ENCODE measurements around the gene NHEJ1.
"Not testable (repeated sequence)": the region's sequence is repeated elsewhere in the genome, so short reads cannot be mapped to it uniquely, and the experiment has no call there.

Gene NHEJ1

GRCh38 chr2:219160186-219161017 lies at the start of gene NHEJ1:
TSS of gene NHEJ1 (minus strand) at chr2:219160815. CDS start at chr2:219158362, 2,453 bp downstream.
- peak; percentile 83 for DNase-seq (ENCODE audit: low read depth, low spot score)

- DNase-seq (ENCODE audit: low read depth, low spot score) = no peak
Measured at GRCh38 chr2:219209236-219210195, 48.9 kb upstream of the NHEJ1 start.

- no peak for DNase-seq (ENCODE audit: low read depth, low spot score)
Measured at GRCh38 chr2:219207884-219208740, 47.5 kb upstream of the NHEJ1 start.

GRCh38 chr2:219207134-219207883 lies 46.7 kb upstream of the NHEJ1 start:
- no peak for DNase-seq (ENCODE audit: low read depth, low spot score)

- DNase-seq (ENCODE audit: low read depth, low spot score) = peak; percentile 87
Measured at GRCh38 chr2:219206328-219207133, 45.9 kb upstream of the NHEJ1 start, which contains the start of gene ZFAND2B. TSS of gene ZFAND2B (plus strand) at chr2:219206782. CDS start at chr2:219206988, 206 bp downstream.

GRCh38 chr2:219205981-219206327 lies 45.3 kb upstream of the NHEJ1 start:
- no peak for DNase-seq (ENCODE audit: low read depth, low spot score)

GRCh38 chr2:219205165-219205538 lies 44.5 kb upstream of the NHEJ1 start:
- no peak for DNase-seq (ENCODE audit: low read depth, low spot score)

- DNase-seq (ENCODE audit: low read depth, low spot score) = no peak
Measured at GRCh38 chr2:219204425-219205164, 44.0 kb upstream of the NHEJ1 start.

GRCh38 chr2:219201331-219201730 lies 40.7 kb upstream of the NHEJ1 start:
- DNase-seq (ENCODE audit: low read depth, low spot score) = not testable (repeated sequence)

GRCh38 chr2:219200502-219201326 lies 40.1 kb upstream of the NHEJ1 start:
- DNase-seq (ENCODE audit: low read depth, low spot score) = not testable (repeated sequence)

- DNase-seq (ENCODE audit: low read depth, low spot score) = no peak
Measured at GRCh38 chr2:219199470-219200211, 39.0 kb upstream of the NHEJ1 start.

GRCh38 chr2:219198974-219199373 lies 38.4 kb upstream of the NHEJ1 start:
- DNase-seq (ENCODE audit: low read depth, low spot score) = no peak

- DNase-seq (ENCODE audit: low read depth, low spot score) = no peak
Measured at GRCh38 chr2:219197388-219197787, 36.8 kb upstream of the NHEJ1 start.

- no peak for DNase-seq (ENCODE audit: low read depth, low spot score)
Measured at GRCh38 chr2:219186754-219187456, 26.3 kb upstream of the NHEJ1 start.

- DNase-seq (ENCODE audit: low read depth, low spot score) = no peak
Measured at GRCh38 chr2:219184121-219184520, 23.5 kb upstream of the NHEJ1 start.

GRCh38 chr2:219183151-219183772 lies 22.6 kb upstream of the NHEJ1 start:
- DNase-seq (ENCODE audit: low read depth, low spot score) = no peak
